Stimulated activated effector memory CD8-positive, alpha-beta T cell treated with anti-CD3 and anti-CD28 coated beads, Interleukin-12 subunit alpha, Interleukin-12 subunit beta, amount 100 ng/mL, for 72 hours (primary cell): ENCODE results near the gene CEP112.
A peak's percentile ranks its signal among the peaks of the same experiment; 100 is the strongest.
"Not testable (repeated sequence)": the region's sequence is repeated elsewhere in the genome, so short reads cannot be mapped to it uniquely, and the experiment has no call there.

Source experiments
- ATAC-seq: fragments of 150-1000 bp; cut with Tn5 transposase; 2 replicates; pipeline ENCODE4 v1.10.0; 2021
- DNase-seq, 2 donors: peaks; one replicate each; pipeline ENCODE4 v3.0.0; 2021 to 2022; ENCODE audit warnings: low spot score in 2 of 2
- H3K27ac Mint-ChIP-seq: one replicate; pipeline ENCODE4 v1.8.0; 2022; ENCODE audit warnings: mild to moderate bottlenecking, mixed read lengths
- H3K36me3 Mint-ChIP-seq: one replicate; pipeline ENCODE4 v1.8.0; 2022; ENCODE audit warnings: mild to moderate bottlenecking, mixed read lengths
- H3K4me1 Mint-ChIP-seq: one replicate; pipeline ENCODE4 v1.8.0; 2022; ENCODE audit warnings: mixed read lengths
- H3K4me3 Mint-ChIP-seq: one replicate; pipeline ENCODE4 v1.8.0; 2022; ENCODE audit warnings: mild to moderate bottlenecking, mixed read lengths
- H3K9me3 Mint-ChIP-seq: one replicate; pipeline ENCODE4 v1.8.0; 2022; ENCODE audit warnings: mixed read lengths

The CEP112 gene

GRCh38 chr17:66085221-66085620 is 106.7 kb downstream of the CEP112 start:
- no peak overlapping the region for H3K27ac Mint-ChIP-seq
- H3K4me1 Mint-ChIP-seq: no peaks in the 10 kb centered on the region
- DNase-seq (no peak), ATAC-seq (no peak)
- H3K4me3 Mint-ChIP-seq: no peak overlapping the region
- H3K9me3 Mint-ChIP-seq: peaks cover 6% of the 10 kb centered on the region
- H3K36me3 Mint-ChIP-seq: no peaks in the 10 kb centered on the region

DNA sequence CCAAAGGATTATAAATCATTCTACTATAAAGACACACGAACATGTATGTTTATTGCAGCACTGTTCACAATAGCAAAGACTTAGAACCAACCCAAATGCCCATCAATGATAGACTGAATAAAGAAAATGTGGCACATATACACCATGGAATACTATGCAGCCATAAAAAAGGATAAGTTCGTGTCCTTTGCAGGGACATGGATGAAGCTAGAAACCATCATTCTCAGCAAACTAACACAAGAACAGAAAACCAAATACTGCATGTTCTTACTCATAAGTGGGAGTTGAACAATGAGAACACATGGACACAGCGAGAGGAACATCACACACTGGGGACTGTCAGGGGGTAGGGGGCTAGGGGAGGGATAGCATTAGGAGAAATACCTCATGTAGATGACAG is 111.3 kb downstream of the CEP112 start:
- ATAC-seq, H3K36me3 Mint-ChIP-seq, H3K4me3 Mint-ChIP-seq, DNase-seq, H3K9me3 Mint-ChIP-seq, H3K27ac Mint-ChIP-seq: not testable (repeated sequence)
- H3K4me1 Mint-ChIP-seq: peaks cover 11% of the 10 kb centered on the region

DNA sequence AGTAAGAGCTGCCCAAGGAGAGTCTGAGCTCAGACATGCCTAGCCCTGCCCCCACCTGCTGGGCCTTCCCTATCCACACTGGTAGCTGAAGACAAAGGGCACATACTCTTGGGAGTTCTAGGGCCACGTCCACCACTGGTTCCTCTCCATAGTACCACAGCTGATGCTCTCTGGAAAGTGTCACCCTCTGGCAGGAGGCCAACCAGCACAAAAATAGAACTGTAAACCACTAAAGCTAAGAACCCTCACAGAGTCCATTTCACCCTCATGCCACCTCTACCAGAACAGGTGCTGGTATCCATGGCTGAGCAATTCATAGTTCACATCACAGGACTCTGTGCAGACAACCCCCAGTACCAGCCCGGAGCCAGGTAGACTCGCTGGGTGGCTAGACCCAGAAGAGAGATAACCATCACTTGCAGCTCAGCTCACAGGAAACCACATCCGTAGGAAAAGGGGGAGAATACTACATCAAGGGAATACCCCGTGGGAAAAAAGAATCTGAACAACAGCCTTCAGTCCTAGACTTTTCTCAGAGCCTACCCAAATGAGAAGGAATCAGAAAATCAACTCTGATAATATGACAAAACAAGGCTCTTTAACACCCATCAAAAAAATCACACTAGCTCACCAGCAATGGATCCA is 115.3 kb downstream of the CEP112 start:
- Mint-ChIP-seq H3K36me3 (no peaks in the 10 kb centered on the region), H3K4me1 (peaks cover 11% of the 10 kb centered on the region), H3K4me3 (no peak overlapping the region), H3K27ac (no peak overlapping the region), H3K9me3 (no peaks in the 10 kb centered on the region)
- DNase-seq (no peak), ATAC-seq (no peak)

DNA sequence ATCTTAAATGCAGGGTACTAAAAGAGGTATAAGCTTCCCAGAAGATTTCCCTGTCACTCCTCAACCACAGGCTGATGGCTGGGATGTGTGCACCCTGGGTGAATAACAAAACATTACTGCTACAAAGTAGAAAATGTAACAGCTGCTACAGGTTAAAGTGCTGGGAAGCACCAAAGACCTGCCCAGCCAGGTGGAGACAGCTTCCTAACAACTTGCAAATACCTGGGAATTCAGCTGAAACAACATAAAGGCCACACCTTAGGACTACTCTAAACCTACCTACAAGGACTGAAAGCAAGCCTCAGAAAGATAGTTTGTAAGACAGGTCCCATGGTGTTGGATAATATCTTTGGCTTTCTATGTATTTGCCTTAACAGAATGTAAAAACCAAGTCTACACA is 118.5 kb downstream of the CEP112 start:
- H3K4me1 Mint-ChIP-seq: peaks cover 11% of the 10 kb centered on the region
- ATAC-seq (no peak), DNase-seq (no peak)
- no peak overlapping the region for H3K4me3 Mint-ChIP-seq
- no peaks in the 10 kb centered on the region for H3K9me3 Mint-ChIP-seq
- H3K27ac Mint-ChIP-seq: no peak overlapping the region
- H3K36me3 Mint-ChIP-seq: no peaks in the 10 kb centered on the region

DNA sequence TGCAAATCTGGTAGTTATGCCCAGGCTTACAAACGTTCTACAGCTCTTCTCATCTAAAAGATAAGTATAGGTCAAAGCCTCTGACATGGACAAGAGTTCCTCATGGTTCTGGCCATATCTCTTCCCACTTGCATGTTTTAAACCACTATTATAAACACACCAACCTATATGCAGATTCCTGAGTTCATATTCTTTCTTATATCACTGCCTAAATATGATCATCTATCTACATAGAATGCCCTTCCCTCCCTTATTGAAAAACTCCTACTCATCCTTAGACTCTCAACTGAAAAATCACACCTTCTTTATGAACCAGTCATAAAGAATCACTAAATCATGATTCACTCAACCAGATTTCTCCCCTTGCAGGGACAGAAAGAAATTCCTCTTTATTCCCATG is 128.2 kb downstream of the CEP112 start:
- Mint-ChIP-seq H3K27ac (no peak overlapping the region), H3K36me3 (no peaks in the 10 kb centered on the region)

GRCh38 chr17:66056148-66056547 is 135.8 kb downstream of the CEP112 start:
- Mint-ChIP-seq H3K36me3 (peaks cover 7% of the 10 kb centered on the region), H3K27ac (no peak overlapping the region), H3K4me1 (no peaks in the 10 kb centered on the region), H3K4me3 (no peak overlapping the region), H3K9me3 (no peaks in the 10 kb centered on the region)
- ATAC-seq (no peak), DNase-seq (no peak)

More for the DNA sequence above, 128.2 kb downstream of the CEP112 start:
- no peak for ATAC-seq
- Mint-ChIP-seq H3K4me3 (no peak overlapping the region), H3K9me3 (no peaks in the 10 kb centered on the region), H3K4me1 (no peaks in the 10 kb centered on the region)
- no peak for DNase-seq

GRCh38 chr17:66054242-66054641 is 137.7 kb downstream of the CEP112 start:
- Mint-ChIP-seq H3K27ac (no peak overlapping the region), H3K4me3 (no peak overlapping the region), H3K4me1 (no peaks in the 10 kb centered on the region), H3K9me3 (peaks cover 3% of the 10 kb centered on the region), H3K36me3 (peaks cover 7% of the 10 kb centered on the region)
- DNase-seq: no peak
- ATAC-seq: no peak

- ATAC-seq (no peak), DNase-seq (no peak)
- Mint-ChIP-seq H3K4me3 (no peak overlapping the region), H3K36me3 (no peaks in the 10 kb centered on the region), H3K4me1 (no peaks in the 10 kb centered on the region), H3K27ac (no peak overlapping the region), H3K9me3 (no peaks in the 10 kb centered on the region)
Observed at GRCh38 chr17:66044083-66044482, 147.8 kb downstream of the CEP112 start.

- no peaks in the 10 kb centered on the region for H3K4me1 Mint-ChIP-seq
- H3K36me3 Mint-ChIP-seq: no peaks in the 10 kb centered on the region
- ATAC-seq (no peak), DNase-seq (no peak)
- no peak overlapping the region for H3K27ac Mint-ChIP-seq
- H3K9me3 Mint-ChIP-seq: no peaks in the 10 kb centered on the region
- H3K4me3 Mint-ChIP-seq: no peak overlapping the region
Observed at GRCh38 chr17:66043419-66043818, 148.5 kb downstream of the CEP112 start.

- Mint-ChIP-seq H3K4me1 (no peaks in the 10 kb centered on the region), H3K9me3 (no peaks in the 10 kb centered on the region), H3K27ac (no peak overlapping the region), H3K36me3 (no peaks in the 10 kb centered on the region), H3K4me3 (no peak overlapping the region)
- DNase-seq (no peak), ATAC-seq (no peak)
Observed at GRCh38 chr17:66040402-66040801, 151.5 kb downstream of the CEP112 start.

DNA sequence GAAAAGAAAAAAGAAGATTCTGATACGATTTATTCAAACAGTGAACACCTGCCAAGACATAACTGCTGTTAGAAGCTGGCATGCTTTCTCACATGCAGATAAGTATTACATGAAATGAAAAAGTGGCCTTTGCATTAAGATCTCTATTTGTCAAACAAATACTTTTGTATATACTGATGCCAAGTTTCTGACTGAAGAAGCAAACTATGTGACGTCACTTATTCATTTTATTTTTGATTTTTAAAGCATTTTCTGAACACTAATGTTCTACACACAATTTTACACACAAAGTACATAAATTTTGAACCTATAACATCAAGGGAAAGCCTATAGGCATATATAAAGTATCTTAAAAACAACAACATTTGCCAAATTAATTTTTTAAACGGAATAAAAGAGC is 153.8 kb downstream of the CEP112 start:
- H3K9me3 Mint-ChIP-seq: no peaks in the 10 kb centered on the region
- no peak overlapping the region for H3K4me3 Mint-ChIP-seq
- no peaks in the 10 kb centered on the region for H3K36me3 Mint-ChIP-seq
- ATAC-seq: no peak
- H3K27ac Mint-ChIP-seq: no peak overlapping the region
- no peak for DNase-seq
- no peaks in the 10 kb centered on the region for H3K4me1 Mint-ChIP-seq

DNA sequence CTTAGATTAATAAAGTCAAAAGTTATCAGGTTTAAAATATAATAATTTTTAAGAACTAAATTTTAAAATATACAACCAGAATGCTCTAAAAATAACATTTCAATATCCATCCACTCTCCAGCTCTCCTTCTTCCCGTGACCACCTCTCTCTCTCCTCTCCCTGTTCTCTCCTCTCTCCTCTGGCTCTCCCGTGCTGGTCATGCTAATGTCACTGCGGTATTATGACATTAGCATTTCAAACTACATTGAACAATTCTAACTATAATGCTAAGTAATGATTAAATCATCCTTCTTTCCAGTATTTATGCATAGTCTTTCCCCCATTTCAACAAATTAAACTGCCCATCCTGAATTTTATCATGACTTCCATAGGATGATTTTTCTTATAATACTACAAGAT is 154.7 kb downstream of the CEP112 start:
- peaks cover 7% of the 10 kb centered on the region for H3K4me1 Mint-ChIP-seq
- ATAC-seq: no peak
- H3K27ac Mint-ChIP-seq: no peak overlapping the region
- H3K36me3 Mint-ChIP-seq: no peaks in the 10 kb centered on the region
- no peak for DNase-seq
- no peaks in the 10 kb centered on the region for H3K9me3 Mint-ChIP-seq
- no peak overlapping the region for H3K4me3 Mint-ChIP-seq

- ATAC-seq: peak; percentile 99
- Mint-ChIP-seq H3K36me3 (no peaks in the 10 kb centered on the region), H3K27ac (no peak overlapping the region), H3K4me3 (no peak overlapping the region), H3K4me1 (peaks cover 7% of the 10 kb centered on the region), H3K9me3 (no peaks in the 10 kb centered on the region)
- DNase-seq: no peak
Observed at GRCh38 chr17:66032082-66032712, 159.7 kb downstream of the CEP112 start.

DNA sequence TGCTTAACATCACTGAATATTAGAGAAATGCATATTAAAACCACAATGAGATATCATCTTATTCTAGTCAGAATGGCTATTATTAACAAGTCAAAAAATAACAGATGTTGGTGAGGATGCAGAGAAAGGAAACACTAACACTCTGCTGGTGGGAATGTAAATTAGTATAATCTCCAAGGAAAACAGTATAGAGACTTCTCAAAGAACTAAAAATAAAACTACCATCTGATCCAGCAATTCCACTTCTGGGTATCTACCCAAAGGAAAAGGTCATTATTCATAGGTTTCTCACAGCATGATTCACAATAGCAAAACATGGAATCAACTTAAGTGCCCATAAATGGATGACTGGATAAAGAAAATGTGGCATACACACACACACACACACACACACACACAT is 166.4 kb downstream of the CEP112 start:
- H3K4me3 Mint-ChIP-seq: no peak overlapping the region
- ATAC-seq: no peak
- H3K36me3 Mint-ChIP-seq: no peaks in the 10 kb centered on the region
- DNase-seq: no peak
- no peaks in the 10 kb centered on the region for H3K4me1 Mint-ChIP-seq
- peaks cover 20% of the 10 kb centered on the region for H3K9me3 Mint-ChIP-seq
- H3K27ac Mint-ChIP-seq: no peak overlapping the region

- no peak for ATAC-seq
- peaks cover 20% of the 10 kb centered on the region for H3K9me3 Mint-ChIP-seq
- H3K36me3 Mint-ChIP-seq: no peaks in the 10 kb centered on the region
- no peak for DNase-seq
- no peak overlapping the region for H3K4me3 Mint-ChIP-seq
- no peaks in the 10 kb centered on the region for H3K4me1 Mint-ChIP-seq
- no peak overlapping the region for H3K27ac Mint-ChIP-seq
Observed at GRCh38 chr17:66021757-66022156, 170.2 kb downstream of the CEP112 start.

DNA sequence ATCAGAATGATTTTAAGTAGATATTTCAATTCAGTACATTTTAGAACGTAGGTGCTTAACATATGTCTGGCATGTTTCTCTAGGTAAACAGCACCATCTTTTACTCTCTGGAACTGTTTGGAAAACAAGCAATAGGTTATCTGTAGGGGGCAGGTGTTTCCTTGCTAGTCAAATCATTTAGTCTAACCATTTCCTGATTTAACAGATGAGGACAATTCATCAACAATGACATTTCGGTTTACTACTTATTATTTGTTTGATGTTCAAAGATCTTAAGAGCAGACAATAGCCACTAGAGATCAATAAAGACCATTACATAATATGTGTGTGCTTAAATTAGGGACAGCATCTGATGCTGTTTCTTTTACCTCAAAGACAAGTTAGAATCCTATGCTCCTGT is 173.1 kb downstream of the CEP112 start:
- ATAC-seq (no peak), DNase-seq (no peak)
- H3K4me1 Mint-ChIP-seq: no peaks in the 10 kb centered on the region
- H3K4me3 Mint-ChIP-seq: no peak overlapping the region
- peaks cover 6% of the 10 kb centered on the region for H3K9me3 Mint-ChIP-seq
- H3K27ac Mint-ChIP-seq: no peak overlapping the region
- no peaks in the 10 kb centered on the region for H3K36me3 Mint-ChIP-seq
